Fibroblast of skin of right biceps (primary cell): ENCODE measurements around the gene TGFA.

Experiments used
- DNase-seq: peaks from one replicate; pipeline ENCODE4 v3.0.0-alpha.2; 2013

TGFA gene

GRCh38 chr2:70552501-70553333 lies 909 bp downstream of the TGFA start:
- no peak for DNase-seq

GRCh38 chr2:70551167-70551566 lies 2.5 kb downstream of the TGFA start:
- no peak for DNase-seq

- no peak for DNase-seq
Observed at GRCh38 chr2:70549962-70550361, 3.7 kb downstream of the TGFA start.

GRCh38 chr2:70549064-70549710 lies 4.4 kb downstream of the TGFA start:
- no peak for DNase-seq

GRCh38 chr2:70548233-70548632 lies 5.4 kb downstream of the TGFA start:
- no peak for DNase-seq

GRCh38 chr2:70546885-70547284 lies 6.7 kb downstream of the TGFA start:
- DNase-seq = no peak

- DNase-seq = no peak
Observed at GRCh38 chr2:70546376-70546775, 7.2 kb downstream of the TGFA start.

- peak; percentile 51 for DNase-seq
Observed at GRCh38 chr2:70541481-70542020, 12.1 kb downstream of the TGFA start.

GRCh38 chr2:70537840-70538239 lies 15.8 kb downstream of the TGFA start:
- DNase-seq = no peak

GRCh38 chr2:70536517-70537055 lies 17.0 kb downstream of the TGFA start:
- no peak for DNase-seq

GRCh38 chr2:70535573-70535972 lies 18.1 kb downstream of the TGFA start:
- no peak for DNase-seq

GRCh38 chr2:70534183-70534836 lies 19.3 kb downstream of the TGFA start:
- DNase-seq = no peak

- DNase-seq = no peak
Observed at GRCh38 chr2:70532244-70532935, 21.2 kb downstream of the TGFA start.

- DNase-seq = no peak
Observed at GRCh38 chr2:70531419-70532086, 22.1 kb downstream of the TGFA start.

GRCh38 chr2:70529610-70530009 lies 24.0 kb downstream of the TGFA start:
- DNase-seq = no peak

- no peak for DNase-seq
Observed at GRCh38 chr2:70528929-70529328, 24.7 kb downstream of the TGFA start.

- no peak for DNase-seq
Observed at GRCh38 chr2:70528276-70528675, 25.4 kb downstream of the TGFA start.

GRCh38 chr2:70527447-70528080 lies 26.1 kb downstream of the TGFA start:
- no peak for DNase-seq

GRCh38 chr2:70526126-70526525 lies 27.5 kb downstream of the TGFA start:
- no peak for DNase-seq

GRCh38 chr2:70525032-70525431 lies 28.6 kb downstream of the TGFA start:
- DNase-seq = peak; percentile 44
